ENCODE results near the gene HOXA2.
A peak's percentile ranks its signal among the peaks of the same experiment; 100 is the strongest.

The HOXA2 gene

DNA sequence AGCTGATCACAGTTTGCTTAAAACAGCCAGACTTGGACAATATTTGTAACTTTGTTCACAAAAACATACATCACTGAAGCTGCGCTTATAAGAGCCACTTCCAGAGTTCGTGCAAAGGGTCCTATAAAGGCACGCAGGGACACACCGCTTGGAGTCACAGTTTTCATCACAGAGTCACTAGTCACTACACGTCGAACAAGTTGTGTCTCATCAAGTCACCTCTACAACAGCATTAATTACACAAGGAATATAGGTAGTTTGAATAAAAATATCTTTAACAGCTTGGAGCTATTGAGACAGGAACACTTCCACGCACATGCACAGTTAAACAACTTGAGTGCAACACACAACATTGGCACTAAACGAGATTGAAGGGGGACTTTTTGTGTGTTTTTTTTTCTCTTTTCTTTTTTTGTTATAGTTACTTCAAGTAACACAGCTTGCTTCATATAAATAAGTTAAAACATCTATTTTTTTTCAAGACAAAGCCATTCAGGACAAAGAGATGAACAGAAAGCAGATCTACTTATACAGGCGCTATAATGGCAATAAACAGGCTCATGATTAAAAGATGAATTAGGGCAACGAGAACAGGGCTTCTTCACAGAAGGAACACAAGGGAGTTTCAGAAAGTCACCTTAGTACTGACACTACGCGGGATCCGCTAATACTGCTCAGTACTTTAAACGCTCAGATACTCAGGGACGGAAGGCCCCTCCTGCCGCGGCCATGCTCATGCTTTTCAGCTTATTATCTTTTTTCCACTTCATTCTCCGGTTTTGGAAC lies 38.8 kb upstream of the HOXA2 start:
- peak; percentile 42 for FAIRE-seq

DNA sequence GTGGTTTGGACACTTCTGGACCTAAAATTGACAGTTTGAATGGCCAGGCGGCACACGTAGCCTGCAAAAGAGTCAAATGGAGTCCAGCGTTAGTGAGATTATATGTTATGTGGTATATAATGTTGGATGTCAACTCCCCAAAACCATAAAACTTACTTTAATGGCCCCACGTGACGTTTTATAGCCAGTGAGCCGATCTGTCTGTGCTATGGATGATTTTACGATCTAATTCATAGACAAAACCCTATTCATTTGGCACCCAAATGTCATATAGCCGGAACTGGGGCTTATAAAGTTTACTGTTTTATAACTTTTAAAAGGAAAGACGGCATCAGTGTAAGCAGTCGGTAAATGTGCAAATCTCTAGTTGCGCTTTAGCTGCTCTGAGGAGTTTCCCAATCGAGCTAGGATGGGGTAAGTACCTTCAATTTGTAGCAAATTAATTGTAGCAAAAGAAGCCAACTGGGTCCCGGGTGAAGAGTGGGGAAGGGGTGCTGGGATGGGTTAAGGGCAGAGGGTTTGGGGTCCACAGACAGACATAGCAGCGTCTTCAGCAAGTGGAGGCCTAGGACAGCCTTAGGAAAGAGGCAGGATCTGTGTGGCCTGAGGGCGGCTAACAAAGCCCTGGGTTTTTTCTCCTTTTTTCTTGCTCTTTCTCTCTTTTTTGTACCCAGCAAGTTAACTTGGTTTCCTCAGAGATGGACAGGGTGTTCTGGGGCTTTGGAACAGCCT lies 37.8 kb upstream of the HOXA2 start:
- no peak for FAIRE-seq

DNA sequence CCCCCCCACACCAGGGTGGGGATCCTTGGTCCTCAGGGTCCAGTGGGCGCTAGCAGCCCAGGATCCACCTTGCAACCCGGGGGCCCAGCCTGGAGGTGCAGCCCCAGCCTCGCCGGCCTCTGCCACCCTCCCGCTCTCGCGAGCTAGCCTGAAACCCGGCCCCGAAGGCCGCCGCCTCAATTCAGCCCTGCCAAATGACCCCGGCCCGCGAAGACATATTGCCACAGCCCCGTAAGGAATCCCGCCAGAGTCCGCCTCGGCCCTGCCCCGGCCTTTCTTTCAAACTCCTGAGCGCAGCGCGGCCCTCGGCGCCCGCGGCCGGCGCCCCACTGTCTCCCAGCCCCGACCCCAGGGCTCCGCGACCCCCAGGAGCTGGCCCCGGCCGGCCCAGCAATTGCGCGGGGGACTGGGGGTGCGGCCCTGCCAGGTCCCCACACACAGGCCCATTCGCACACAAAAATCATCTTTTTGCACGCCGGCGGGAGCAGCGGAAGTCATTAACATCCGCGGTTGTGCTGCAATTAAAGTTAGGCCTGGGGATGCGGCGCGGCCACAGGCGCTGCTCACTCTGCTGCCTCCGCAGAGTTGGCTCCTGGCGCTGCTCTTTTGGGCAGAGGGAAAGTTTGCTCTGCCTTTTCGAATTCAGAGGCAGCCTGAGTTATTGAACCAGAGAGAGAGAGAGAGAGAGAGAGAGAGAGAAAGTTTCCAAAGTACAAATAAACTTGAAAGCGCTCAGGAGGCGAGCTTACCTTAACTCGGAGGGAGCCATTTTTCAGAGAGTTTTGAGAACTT lies 37.0 kb upstream of the HOXA2 start:
- no peak for FAIRE-seq

DNA sequence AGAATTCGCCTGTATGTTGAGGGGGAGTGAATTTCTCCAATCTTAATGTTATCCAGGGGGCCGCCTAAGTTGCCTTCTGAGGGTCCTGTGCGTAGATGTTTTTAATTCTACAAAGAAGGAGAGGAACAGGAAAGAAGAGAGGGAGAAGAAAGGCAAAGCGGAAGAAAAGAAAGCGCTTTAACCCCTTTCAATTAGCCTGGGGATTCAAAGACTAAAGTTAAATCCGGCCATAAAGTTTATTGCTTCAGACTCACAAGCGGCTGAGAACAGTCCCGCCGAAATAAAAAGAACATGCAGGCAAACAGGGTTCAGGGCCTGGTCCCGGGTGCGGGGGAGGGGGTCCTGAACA lies 36.5 kb upstream of the HOXA2 start:
- no peak for FAIRE-seq

DNA sequence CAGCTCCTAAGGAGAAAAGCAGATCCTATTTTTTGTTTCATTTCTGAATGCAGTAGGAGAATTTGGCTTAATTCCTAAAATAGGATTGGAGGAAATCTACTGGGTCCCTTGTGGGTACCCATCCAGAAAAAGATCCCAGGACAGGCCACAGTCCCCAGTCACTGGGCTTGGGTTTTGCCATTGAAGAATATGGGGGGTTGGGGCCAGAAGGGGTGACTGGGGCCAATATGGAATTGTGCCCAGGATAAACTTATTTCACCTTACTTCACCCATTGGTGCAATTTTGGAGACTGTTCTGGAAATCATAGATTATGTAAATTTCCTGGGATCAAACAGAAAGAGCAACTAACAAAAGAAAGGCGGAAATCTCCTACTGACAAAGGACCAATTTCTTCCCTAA lies 36.0 kb upstream of the HOXA2 start:
- FAIRE-seq, result no peak

DNA sequence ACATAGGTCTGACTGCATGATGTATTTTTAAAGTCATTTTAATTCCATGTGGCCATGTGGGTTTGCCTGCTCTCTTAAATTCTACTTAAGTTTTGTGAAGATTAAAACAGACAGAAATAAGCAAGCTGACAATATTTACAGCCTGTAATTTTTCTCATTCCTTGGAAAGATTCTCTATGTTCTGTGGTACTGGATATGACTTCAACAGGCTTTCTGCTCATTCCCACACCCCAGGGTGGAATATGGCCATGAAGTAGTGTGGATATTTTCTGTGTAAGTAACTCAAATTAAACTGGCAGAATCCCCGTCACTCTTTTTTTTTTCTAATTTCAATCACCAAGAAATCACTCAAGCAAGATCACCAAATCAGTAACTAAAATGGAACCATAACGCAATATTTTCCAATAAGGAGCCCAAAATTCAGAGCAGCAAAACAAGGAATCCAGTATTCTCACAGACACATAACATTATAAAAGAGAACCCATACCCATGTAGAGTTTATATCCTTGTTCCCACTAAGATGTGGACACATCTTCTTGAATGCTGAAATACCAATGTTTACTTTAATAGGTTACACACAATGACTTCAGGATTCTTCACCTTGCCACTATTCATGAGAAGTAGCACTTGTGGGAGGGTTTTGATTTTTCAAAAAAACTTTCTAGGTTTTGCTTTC lies 35.3 kb upstream of the HOXA2 start:
- FAIRE-seq, result peak; percentile 66

DNA sequence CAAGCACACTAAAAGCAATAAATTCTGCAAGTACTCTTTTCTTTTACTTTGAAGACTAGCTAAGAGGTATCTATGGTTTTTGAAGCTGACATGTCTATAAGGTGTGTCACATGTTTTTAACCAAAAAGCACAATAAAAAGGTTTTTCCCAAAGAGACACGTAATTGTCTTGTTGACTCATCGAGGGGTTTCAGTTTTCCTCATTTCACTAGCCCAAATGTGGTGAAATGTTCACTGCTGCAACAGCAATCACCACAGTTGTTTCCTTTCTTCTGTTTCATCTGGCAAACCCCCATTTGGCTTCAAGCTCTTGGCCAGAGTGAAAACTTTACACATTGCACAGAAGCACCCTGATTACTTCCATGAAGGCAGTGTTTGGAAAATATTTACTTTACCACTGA lies 31.9 kb upstream of the HOXA2 start:
- peak; percentile 66 for FAIRE-seq

DNA sequence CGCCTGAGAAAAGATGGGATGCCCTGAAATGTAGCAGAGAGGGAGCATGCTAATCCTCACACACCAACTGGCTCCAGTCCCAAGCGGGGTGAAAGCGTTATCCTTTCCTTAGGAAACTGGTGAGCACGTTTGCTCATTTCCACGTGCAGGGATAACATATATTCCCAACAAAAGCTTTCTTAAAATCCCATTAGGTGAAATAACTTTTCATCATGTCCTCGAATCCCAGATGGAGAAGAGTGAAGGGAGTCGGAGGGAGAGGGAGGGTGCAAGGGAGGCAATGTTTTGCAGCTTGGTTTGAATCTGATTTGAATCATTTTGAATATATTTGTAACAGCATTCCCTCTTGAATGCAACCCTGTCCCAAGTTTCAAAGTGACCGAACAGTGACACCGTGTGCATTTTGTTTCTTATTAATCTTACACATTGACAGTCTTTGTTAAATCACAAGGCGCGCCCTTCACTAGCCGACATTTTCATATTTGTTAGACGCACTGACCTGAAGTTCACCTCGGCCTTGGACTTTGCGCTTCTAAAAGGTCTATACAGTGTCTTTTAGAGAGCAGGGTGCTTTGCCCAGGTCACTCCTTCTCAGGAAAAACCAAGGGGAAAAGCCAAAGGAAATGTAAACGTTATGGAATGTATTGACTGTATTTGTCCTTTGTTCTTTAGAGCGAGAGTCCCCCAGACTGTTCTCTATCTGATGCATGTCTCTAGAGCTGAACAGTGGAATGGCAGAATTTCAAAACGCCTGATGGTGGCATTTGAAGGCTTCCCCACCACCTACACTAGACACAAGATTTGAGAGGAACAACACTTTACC lies 31.1 kb upstream of the HOXA2 start:
- peak; percentile 37 for FAIRE-seq

DNA sequence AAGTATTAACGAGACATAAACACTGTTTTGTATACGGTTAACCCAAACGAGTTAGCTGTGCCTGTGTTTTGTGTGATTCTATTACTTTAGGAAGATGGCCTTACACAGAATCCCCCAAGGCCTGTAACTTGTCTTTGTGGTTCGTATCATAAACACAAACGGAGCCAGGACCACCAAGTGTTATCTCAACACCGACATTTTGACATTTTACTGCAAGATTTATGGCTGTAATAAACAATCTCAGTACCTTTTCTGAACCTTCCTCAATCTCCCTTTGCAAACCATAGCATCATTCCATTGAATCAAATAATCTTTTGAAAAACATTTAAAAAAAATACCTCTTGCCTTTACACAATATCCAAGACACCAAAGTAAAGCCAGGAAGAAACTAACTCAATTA lies 30.5 kb upstream of the HOXA2 start:
- FAIRE-seq, result peak; percentile 71

DNA sequence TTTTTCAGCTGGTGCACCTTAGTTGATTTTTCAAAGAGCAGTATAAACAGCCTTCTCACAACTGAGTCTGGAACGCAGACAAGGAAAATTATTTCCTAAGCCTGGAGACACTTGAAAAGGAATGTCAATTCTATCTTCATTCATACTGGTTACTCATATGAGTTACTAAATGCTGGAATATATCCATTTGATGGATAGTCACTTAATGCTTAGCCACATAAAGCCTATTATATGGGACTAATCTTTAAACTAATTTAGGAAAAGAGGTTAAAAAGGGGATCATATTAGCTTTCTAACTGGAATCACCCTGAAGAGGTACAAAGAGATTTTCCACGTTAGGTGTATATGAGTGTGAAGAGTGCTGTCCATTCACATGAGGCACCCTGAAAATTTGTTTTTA lies 29.7 kb upstream of the HOXA2 start:
- FAIRE-seq, result peak; percentile 56

DNA sequence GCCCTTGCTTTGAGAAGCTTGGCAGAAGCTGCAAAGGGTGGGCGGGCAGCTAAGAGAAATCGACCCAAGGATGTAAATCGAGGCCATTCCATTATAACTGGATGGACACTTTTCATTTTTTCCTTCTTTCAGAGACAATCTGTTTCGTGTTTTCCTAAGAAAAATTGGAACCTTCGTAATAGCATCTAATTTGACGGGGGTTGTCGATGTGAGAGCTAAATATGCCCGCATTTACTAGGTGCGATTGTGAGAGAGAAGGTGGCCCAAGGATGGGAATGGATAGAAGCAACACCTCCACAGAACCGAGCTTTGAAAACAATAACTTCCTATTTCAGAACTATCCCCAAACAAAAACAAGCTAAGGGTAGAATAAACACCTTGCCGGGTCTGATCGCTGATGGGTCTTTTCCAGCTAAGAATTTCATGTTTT lies 28.9 kb upstream of the HOXA2 start:
- peak; percentile 67 for FAIRE-seq

DNA sequence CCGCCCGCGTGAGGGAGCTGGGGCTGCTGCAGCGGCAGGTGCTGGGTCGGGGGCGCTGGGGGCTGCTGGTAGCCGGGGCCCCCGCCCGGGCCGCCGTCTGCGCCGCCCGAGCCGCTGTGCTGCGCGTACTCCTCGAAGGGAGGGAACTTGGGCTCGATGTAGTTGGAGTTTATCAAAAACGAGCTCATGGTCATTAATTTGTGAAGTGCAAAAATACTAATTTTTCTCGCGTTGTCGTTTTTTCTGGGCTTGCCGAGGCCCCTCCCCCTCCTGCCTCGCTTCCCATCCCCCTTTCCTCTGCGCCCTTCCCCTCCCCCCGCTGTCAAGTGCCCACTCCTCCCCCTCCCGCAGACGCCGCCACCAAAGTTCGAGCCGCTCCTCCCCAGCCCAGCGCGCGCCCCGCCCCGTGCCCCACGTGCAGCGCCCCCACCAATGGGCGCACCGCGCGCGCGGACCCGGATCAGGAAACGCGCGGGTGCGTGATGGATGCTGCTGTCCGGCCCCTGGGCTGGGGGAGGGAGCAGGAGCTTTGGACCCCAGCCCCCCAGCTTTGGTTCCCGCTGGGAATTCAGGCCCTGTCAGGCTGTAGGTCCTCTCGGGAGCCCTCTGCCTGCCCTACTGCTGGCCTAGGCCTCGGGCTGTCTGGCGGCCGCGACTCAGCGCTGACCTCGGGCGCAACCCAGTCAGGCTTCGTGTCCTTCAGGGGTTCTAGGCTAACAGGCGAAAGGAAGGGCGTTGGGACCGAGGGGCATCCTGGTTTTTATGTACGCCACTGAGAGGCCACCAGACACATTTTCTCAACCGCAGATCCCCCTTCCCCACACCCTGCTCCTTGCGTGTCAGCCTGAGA lies 28.3 kb upstream of the HOXA2 start, which contains the start of gene HOXA4:
Gene HOXA4, minus strand, starts transcription at position 218 of the 850 bp plus-strand sequence. Its CDS starts 24 bp downstream, at position 194.
- FAIRE-seq, result peak; percentile 50

DNA sequence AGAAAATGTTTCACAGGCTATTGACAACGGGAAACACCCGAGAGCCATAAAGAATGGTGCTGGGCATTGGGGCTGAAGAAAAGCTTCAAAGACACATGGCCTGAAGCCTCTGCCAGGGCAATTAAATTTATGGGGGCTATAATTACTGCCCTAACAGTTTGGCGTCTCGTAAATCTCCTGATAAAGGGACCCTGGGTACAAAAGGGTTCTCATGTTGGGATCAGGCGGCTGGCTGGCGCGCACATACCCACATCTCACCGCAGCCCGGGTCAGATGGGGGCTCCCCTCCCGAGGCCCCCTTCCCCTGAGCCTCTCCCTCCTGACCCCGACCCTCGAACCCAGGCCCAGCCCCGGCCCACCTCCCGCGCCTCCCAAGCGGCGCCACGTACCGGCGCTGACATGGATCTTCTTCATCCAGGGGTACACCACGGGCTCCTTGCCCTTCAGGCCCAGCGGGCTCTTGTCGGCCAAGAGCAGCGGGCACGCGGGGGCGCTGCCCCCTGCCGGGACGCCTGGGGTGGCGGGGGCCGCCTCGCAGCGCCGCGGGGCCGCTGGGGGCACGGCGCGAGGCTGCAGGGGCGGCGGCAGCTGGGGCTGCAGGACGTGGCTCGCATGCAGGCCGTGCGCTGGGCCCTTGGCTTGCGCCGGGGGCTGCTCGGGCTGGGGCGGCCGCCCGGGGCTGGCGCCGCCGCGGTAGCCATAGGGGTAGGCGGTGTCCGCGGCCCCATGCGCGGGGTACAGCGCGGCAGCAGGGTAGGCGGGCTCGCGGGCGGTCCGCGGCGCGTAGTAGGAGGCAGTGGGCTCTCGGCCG lies 27.5 kb upstream of the HOXA2 start:
- no peak for FAIRE-seq

DNA sequence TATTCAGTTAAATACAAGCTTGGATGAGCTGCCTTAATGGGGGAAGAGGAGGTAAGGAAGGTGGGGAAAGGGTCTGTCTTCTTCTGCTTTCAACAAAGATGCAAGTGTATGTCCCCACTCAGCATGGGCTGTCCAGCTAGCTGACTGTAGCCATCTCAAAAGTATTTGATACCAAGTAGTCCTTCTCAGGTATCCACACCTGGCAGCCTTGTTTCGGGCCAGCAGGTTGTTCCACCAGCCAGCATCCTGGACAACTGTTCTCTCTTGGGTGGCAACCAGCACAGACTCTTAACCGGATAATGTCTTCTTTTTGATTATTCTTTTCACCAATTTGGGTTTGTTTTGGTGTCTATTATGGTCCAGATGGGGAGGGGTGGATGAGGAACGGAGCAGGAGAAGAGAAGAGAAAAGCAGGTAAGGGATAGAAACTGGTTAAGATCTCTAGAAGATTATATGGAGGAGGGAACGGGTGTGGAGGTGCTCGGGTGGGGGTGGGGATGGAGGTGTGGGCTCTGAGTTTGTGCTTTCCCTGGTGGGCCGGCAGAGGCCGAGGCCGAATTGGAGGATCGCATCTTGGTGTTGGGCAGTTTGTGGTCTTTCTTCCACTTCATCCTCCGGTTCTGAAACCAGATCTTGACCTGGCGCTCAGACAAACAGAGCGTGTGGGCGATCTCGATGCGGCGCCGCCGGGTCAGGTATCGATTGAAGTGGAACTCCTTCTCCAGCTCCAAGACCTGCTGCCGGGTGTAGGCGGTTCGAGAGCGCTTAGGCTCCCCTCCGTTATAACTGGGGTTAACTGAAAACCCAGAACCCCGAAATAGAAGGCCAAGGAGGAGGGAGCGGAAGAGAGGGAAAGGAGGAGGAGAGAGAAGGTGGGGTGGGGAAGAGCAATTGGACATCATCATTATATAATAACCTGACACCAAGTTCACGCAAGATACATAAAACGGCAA lies 26.6 kb upstream of the HOXA2 start:
- FAIRE-seq, result no peak

DNA sequence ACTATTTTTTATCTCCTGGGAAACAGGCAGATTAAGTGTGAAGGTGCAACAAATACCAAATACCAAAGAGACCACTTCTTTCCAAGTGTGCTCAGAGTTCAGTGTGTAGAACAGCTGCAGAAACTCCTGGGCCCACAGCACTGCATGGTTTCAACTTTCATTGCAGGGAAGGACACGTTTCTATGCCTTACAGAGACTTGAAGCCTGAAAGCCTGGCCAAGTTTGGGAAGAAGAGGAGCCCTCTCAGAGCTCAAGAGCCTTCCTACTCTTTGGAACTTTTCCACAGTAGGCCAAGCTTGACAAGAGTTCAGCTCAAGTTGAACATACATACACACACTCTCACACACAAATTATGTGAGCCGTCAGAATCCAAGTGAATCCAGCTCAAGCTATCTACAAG lies 25.6 kb upstream of the HOXA2 start:
- FAIRE-seq, result peak; percentile 93

DNA sequence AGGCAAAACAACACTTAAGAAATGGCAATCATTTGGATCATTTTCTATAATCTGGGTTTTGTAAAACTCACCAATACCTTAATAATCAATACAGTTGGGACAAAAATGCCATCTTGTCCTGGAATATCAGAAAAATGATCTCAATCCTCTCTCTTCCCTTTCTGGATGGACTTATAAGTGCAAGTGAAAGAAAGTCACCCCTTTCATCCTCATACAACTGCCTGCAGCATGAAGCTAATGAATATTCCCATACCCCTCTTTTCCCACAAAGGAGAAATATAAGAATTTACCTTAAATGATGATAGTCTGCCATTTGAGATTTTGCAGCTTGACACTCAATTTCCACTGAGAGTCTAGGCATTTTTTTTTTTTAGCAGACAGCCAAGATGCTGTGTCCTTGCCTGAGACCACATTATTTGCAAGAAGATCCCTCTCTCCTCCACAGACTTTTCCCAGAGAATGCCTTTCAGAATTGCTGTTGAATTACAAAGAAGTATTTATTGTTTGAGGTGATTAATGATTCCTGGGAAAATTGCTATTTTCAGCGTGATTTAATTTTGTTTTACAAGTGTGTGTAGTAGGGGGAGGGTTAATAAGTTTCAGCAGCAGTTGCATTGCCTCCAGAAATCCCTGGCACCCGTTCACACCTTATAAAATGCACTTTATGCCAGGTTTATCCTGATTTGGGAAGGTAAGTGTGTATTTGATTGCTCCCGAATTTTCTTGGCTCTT lies 24.3 kb upstream of the HOXA2 start:
- no peak for FAIRE-seq

DNA sequence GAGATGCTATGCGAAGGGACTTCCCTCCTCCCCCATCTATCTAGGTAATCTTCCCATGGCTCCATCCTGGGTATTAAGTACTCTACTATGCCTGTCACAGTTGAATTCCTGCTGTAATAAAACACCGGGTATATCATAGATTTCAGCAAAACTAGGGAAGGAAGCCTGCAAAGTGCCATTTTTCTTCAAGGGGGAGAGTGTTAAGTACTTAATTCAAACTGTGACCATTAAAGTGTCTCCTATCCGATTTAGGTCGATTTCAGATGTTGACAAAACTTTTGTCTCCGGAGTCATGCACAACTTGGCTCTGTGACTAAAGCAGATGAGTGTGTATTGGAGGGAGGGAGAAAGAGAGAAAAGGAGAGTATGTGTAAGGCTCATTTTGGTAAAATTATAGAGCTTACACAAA lies 23.5 kb upstream of the HOXA2 start:
- no peak for FAIRE-seq

Data from G401.6 (cell line).